NOMO-1 (cell line): ENCODE data around the gene ZNF83.
"Not testable (repeated sequence)": the region's sequence is repeated elsewhere in the genome, so short reads cannot be mapped to it uniquely, and the experiment has no call there.

Experiments used
- DNase-seq, 2 experiments: peaks; one replicate each; lab custom pipeline; 2025; ENCODE audit not compliant: unreplicated experiment in 2 of 2; lab: John Stamatoyannopoulos, UW

The ZNF83 gene

DNA sequence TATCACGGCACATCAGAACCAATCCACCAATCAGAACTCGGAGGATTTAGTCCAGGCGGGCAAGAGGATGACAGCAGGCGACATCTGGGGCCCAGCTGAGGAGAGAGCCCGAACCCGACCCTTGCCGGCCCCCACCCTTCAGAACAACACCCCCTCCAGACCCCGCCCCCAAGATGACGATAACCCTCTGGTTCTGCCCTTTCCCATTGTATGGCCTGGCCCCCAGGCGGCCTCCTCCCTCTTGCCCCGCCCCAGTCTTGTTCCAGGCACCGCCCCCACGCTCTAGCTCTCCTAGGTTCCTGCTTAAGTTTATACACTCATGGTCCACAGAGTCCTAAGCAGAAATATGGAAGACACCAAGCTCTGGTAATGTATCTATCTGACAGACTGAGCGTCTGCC lies 2.8 kb upstream of the ZNF83 start:
- no peak for DNase-seq

DNA sequence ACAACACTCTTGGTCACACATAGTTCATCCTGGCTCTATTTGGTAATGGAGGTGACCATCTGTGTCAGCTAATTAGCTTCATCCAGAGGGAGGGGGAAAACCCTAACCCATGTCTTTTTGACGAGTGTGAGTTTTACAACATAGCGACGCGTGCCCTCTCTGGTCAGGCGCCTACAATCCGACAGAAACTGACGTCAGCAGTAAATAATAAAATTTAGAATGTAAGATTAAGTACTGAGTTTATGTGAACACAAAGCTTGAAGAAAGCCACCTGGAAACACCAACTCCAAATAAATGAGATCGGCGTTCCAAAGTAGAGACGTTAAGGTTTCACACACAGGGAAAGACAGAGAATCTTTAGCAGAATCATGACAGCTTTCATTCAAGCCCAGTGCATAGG lies 1.8 kb upstream of the ZNF83 start:
- no peak for DNase-seq

DNA sequence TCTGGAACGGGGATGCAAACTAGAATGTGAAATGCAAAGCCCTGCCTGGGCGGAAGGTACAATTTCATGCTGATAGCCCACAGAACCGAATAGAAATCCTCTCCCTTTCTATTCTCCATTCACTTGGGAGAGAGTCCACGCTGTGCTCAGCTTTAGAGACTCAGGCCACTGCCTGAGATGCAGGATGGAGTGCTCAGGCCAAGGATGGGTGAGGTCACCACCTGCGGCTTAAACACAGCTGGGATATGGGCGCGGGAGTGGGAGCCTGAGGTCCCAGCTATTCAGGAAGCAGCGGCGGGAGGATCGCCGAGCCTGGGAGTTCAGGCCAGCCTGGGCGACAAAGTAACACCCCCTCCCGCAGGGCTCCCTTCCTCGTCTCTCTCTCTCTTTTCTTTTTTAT lies 446 bp upstream of the ZNF83 start:
- DNase-seq = peak in 1 of 2 experiments; percentile 14

DNA sequence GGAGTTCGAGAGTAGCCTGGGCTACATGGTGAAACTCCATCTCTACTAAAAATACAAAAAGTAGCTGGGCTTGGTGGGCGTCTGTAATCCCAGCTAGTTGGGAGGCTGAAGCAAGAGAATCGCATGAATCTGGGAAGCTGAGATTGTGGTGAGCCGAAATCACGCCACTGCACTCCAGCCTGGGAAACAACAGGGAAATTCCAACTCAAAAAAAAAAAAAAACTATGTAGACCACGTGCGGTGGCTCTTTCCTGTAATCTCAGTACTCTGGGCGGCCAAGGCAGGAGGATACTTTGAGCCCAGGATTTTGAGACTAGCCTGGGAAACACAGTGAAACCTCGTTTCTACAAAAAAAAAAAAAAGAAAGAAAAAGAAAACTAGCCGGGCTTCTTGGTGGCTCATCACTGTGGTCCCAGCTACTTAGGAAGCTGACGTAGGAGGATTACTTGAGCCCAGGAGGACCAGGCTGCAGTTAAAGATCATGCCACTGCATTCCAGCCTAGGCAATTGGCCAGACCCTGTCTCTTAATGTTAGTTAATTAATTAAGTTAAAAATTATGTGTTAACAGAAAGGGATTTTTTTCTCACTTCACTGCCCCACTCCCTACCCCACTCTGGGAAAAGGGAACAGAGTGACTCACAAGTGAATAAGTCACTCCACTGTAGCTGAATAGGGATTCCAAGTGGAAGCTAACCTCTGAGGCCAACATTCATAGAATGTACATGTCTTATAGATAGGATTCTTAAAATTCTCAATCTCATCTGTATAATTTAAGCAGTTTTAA lies 2.2 kb downstream of the ZNF83 start:
- DNase-seq = no peak

DNA sequence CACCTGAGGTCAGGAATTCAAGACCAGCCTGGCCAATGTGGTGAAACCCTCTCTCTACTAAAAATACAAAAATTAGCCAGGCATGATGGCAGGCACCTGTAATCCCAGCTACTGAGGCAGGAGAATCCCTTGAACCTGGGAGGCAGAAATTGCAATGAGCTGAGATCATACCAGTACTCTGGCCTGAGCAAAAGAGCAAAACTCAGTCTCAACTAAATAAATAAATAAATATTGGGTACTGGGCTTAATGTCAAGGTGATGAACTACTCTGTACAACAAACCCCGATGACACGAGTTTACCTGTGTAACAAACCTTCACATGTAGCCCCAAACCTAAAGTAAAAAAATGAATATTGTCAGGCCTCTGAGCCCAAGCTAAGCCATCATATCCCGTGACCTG lies 10.7 kb downstream of the ZNF83 start:
- not testable (repeated sequence) for DNase-seq

DNA sequence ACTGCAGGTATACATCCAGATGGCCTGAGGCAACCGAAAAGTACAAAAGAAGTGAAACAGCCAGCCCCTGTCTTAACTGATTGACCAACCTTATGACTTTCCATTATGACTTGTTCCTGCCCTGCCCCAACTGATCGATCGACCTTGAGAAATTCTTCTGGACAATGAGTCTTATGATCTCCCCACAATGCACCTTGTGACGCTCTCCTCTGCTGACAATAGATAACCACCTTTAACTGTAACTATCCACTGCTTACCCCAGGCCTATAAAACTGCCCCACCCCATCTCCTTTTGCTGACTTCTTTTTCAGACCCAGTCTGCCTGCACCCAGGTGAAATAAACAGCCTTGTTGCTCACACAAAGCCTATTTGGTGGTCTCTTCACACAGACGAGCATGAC lies 11.2 kb downstream of the ZNF83 start:
- no peak for DNase-seq

DNA sequence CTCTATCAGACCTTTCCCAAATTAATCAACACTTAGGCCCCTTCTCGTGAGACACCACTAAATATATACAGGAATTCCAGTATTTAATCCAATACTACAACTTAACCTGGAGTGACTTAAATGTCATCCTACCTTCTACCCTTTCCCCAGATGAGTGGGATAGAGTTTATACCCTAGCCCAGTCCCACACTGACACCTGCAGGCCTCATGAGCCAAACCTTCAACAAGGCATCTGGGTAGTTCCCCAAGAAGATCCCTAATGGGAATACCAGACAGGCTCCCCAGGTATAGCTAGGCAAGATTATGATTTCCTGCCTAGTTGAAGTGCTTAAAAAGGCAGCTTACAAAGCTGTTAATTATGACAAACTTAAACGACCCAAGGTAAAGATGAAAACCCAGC lies 15.9 kb downstream of the ZNF83 start:
- no peak for DNase-seq

DNA sequence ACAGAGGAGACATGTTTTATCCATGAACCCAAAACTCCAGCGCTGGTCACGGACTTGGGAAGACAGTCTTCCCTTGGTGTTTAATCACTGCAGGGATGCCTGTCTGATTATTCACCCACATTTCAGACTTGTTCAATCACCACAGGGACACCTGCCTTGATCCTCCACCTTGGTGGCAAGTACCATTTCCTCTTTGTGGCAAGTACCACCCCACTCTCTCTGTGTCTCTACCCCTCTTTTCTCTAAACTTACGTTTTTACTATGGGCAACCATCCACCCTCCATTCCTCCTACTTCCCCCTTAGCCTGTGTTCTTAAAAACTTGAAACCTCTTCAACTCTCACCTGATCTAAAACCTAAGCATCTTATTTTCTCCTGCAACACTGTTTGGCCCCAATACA lies 16.8 kb downstream of the ZNF83 start:
- no peak for DNase-seq

DNA sequence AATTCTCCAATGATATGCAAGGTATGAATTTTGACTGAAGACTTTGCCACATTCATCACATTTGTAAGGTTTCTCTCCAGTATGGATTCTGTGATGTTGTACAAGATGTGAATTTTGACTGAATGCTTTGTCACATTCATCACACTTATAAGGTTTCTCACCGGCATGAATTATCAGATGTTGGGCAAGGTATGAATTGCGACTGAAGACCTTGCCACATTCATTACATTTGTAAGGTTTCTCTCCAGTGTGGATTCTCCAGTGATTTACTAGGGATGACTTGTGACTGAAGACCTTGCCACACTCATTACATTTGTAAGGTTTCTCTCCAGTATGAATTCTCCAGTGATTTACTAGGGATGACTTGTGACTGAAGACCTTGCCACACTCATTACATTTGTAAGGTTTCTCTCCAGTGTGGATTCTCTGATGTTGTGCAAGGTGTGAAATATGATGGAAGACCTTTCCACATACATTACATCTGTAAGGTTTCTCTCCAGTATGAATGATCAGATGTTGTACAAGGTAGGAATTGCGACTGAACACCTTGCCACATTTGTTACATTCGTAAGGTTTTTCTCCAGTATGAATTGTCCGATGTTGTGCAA lies 24.8 kb downstream of the ZNF83 start:
- DNase-seq = no peak

DNA sequence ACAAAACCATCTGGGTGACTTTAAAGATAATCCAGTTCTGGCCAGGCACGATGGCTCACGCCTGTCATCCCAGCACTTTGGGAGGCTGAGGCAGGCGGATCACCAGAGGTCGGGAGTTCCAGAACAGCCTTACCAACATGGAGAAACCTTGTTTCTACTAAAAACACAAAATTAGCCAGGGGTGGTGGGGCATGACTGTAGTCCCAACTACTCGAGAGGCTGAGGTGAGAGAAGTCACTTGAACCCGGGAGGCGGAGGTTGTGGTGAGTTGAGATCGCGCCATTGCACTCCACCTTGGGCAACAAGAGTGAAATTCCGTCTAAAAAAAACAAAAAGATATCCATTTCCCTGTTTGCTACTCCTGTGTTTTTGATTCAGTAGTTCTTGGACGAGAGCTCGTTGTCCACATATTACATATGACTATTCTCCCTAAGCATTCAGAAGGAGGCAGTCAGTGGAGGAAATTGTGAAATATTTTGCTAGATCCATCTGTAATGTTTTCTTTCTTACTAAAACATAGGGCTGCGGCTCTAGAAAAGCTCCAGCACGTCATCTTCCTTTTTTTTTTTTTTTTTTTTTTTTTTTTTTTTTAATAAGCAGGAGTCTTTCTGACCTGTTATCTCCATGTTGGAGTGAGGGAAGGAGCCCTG lies 34.5 kb downstream of the ZNF83 start:
- DNase-seq = no peak

DNA sequence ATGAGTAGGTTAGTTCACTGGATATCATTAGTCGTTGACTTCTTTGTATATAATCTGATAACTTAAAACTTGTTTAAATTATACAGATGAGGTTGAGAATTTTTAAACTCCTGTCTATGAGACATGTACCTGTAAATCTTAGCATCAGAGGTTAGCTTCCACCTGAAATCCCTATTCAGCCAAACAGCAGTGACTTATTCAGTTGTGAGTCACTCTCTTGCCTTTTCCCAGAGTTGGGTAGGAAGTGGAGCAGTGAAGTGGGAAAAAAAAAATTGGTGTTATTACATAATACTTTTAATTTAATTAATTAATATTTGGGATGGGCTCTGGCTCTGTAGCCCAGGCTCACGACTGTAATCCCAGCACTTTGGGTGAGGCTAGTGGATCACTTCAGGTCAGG lies 35.2 kb downstream of the ZNF83 start:
- no peak for DNase-seq

DNA sequence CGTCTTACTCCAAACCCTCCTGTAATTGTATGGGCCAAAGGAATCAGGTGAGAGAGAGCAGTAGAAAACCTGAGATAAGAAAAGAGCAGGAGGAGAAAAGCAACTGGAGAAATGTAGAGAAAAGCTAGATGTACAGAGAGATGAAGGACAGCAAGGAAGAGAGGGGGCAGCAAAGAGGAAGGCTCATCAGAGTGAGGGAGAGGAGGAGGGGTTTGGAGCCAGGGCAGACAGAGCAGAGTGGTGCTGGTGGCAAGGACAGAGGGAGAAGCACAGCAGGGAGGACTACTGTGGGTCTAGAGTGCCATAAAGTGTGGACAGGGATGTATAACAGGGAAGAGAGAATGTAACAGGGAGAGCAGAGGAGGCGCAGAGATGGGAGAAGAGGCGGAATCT lies 36.2 kb downstream of the ZNF83 start:
- peak; percentile 13 to 35 for DNase-seq

DNA sequence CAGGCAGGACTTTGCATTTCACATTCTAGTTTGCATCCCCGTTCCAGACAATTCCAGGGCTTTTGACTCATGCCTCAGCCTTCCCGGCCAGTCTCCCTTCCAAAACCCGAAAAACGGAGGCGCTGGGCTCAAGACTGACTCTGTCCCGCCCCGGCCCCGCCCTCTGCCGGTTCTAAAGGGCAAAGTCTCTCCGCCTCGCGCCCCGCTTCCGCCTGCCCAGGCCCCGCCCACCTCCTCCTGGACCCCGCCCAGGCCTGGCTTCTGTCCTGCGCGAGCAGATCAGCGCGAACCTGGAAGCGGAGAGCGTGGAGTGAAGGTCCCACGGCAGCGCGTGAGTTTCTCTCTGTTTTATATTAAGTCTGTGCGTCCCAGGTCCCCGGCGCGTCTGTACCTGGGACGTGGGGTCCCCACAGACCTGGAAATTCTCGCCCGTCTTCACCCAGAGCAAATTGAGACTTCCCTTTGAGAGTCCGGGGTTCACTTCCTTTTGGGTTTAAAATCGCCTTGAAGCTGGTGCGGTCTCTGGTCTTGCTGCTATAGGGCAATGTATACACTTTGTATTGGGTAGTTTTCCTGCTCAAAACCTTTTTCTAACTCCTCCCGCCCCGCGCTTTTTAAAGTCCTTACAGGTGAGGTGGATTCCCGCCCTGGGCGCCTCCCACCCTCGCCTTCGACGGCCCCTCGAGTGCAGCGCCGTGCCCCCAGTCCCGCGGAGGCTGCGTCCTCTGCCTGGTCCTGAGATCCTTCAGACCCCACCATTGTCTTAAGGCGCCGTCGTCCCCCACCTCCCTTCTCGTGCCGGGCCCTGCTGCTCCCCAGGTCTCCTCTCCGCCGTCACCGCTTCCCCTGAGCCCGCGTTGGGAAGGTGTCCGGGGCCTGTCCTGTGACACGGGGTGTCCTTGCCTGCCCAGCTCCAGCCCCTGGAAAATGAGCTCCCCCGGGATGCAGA lies 36.9 kb downstream of the ZNF83 start:
- peak; percentile 75 to 88 for DNase-seq

DNA sequence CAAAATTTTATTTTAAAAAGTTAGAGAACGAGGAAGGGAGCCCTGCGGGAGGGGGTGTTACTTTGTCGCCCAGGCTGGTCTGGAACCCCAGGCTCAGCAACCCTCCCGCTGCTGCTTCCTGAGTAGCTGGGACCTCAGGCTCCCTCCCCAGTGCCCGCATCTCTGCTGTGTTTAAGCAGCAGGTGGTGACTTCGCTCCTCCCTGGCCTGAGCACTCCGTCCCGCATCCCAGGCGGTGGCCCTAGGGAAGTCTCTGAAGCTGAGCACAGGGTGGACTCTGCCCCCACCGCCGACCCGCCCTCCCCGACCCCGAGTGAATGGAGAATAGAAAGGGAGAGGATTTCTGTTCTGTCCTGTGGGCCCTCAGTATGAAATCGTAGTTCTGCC lies 37.5 kb downstream of the ZNF83 start:
- peak in 1 of 2 experiments; percentile 31 for DNase-seq

DNA sequence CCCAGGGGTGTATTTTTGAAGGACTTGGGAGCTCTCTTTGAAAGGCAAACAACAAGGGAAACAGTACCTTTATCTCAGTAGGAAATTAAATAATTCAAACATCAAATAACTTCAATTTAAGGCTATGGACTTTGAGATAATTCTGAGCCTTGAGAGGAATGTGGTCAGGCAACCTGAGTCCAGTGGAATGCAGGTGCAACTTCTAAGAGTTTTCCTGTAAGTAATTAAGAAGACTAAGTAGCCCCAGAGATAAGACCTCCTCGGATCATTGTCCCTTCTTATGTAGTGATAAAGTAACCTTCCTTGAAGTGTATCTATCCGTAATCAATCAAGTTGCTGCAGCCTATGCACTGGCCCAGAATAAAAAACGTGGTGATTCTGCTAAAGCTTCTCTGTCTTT lies 38.9 kb downstream of the ZNF83 start:
- no peak for DNase-seq

DNA sequence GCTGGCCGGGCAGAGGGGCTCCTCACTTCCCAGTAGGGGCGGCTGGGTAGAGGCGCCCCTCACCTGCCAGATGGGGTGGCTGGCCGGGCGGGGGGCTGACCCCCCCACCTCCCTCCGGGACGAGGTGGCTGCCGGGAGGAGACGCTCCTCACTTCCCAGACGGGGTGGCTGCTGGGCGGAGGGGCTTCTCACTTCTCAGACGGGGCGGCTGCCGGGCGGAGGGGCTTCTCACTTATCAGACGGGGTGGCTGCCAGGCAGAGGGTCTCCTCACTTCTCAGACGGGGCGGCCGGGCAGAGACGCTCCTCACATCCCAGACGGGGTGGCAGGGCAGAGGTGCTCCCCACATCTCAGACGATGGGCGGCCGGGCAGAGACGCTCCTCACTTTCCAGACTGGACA lies 44.7 kb downstream of the ZNF83 start:
- not testable (repeated sequence) for DNase-seq

DNA sequence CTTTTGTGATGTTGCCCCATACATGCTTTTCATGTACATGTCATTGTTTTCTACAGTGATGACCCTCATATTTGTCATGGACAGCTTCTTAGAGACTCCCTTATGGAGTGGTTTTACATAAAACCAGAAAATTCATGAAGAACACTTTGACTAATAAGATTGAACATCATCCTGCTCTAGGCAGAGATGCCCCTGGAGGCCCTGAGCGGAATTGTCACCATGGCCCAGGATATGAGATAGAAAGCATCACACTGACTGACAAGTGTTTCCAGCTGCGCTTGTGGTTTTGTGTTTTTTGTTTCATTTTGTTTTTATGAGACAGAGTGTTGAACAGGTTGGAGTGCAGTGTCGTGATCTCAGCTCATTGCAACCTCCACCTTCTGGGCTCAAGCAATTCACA lies 45.9 kb downstream of the ZNF83 start:
- no peak for DNase-seq

DNA sequence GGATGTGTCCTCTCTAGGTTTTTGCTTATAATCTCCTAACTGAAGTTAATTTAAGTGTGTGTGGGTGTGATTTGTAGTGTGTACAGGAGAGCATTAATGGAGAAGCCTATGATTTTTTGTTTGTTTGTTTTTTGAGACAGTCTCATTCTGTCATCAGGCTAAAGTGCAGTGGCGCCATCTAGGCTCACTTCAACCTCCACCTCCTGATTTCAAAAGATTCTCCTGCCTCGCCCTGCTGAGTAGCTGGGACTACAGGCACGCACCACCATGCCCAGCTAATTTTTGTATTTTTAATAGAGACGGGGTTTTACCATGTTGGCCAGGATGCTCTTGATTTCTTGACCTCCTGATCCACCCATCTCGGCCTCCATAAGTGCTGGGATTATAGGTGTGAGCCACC lies 47.4 kb downstream of the ZNF83 start:
- DNase-seq = no peak

DNA sequence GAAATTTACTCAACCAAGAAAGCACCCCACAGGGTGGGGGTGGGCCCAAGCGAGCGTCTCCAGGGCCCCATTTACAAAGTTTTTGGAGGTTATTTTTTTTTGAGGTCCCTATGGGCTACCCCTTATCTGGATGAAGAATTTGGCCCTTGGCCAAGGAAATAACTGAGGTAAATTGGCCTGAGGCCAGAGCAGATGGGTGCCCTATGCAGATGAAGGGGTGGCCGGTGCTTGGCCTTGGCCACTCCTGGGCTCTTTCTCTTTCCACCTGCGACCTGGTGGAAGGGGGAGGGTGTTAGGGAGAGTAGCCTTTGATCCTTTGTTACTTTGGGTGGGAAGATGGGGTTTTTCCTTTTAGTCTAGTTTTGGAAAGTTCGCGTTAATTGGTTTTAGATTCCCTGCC lies 52.6 kb downstream of the ZNF83 start:
- no peak for DNase-seq

DNA sequence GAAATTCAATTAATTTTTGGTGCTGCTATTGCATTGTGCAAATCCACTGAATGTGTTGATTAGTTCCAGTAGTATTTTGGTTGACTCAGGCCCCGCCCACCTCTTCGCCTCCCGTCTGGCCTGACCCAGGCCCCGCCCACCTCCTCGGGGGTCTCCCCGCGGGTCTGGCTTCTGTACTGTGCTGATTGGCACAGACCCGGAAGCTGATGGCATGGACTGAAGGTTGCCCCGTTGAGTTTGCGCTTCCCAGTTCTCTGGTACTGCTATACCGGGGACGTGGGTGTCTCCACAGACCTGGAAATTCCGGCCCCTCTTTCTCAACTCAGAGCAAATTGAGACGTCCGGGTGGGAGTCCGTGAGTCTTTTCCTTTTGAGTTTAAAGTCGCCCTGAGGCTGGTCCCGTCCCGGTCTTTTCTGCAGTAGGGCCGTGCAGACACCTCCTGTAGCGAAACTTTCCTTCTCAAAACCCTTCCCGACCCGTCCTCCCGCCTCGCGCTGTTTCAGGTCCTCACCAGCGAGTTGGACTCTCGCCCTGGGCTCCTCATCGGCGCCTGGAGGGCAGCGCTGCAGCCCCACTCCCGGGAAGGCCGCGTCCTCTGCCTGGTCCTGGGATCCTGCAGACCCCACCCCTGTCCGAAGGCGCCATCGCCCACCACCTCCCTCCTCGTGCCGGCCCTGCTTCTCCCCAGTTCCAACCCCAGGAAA lies 53.3 kb downstream of the ZNF83 start:
- DNase-seq = no peak
